GM12878 (cell line): ENCODE results near the gene HRH2. TPM values are rescaled to one million over a fixed set of nuclear protein-coding genes. Genes with fewer than 3 reads are reported as not detected.

Experiments used
- ATAC-seq: fragments of 200-7000 bp; cut with Tn5 transposase; 3 replicates; pipeline ENCODE4 v1.9.1; 2020; ENCODE audit warnings: mild to moderate bottlenecking, moderate library complexity
- BruUV-seq: library from RNA; stranded (reverse); fragments of 400-500 nt; replicated peaks from 2 replicates; lab custom pipeline; 2021; lab: Mats Ljungman, UMichigan
- CTCF ChIA-PET: fragments of 300-600 bp; sonication (Branson Sonifier 250); formaldehyde crosslinking; extraction: SDS; loops from one replicate; lab custom pipeline; 2021; ENCODE audit warnings: inconsistent platforms; lab: Yijun Ruan, JAX
- POLR2A ChIA-PET: fragments of 350-600 bp; formaldehyde crosslinking; extraction: SDS; loops from one replicate; lab custom pipeline; 2021; ENCODE audit warnings: inconsistent platforms; lab: Charles Lee
- RAD21 ChIA-PET: fragments of 300-600 bp; sonication (Branson Sonifier 250); formaldehyde crosslinking; loops from one replicate; lab custom pipeline; 2023; ENCODE audit warnings: antibody characterized with exemption; ENCODE audit not compliant: unreplicated experiment; lab: Charles Lee
- SMC1A ChIA-PET: fragments of 300-600 bp; sonication (Branson Sonifier 250); formaldehyde crosslinking; loops from one replicate; lab custom pipeline; 2023; ENCODE audit not compliant: unreplicated experiment, uncharacterized antibody; lab: Charles Lee
- DNase-seq: peaks from one replicate; pipeline ENCODE4 v3.0.0-alpha.2; 2011; ENCODE audit warnings: low read depth, low spot score
- FAIRE-seq: peaks from 3 replicates; lab custom pipeline; 2011; peaks lifted over from hg19 to GRCh38; lab: Jason Lieb, UNC
- H2AFZ ChIP-seq: 2 replicates; pipeline ENCODE4 v1.6.0; 2011; ENCODE audit warnings: low read depth, low read length, control low read depth; ENCODE audit not compliant: control insufficient read depth
- H3K27ac ChIP-seq: 2 replicates; pipeline ENCODE4 v1.5.1; 2011; ENCODE audit warnings: control low read depth; ENCODE audit not compliant: control insufficient read depth, insufficient read depth
- H3K27me3 ChIP-seq, 2 experiments: replicated peaks in 1 of 2; 2 replicates each; pipeline versions ENCODE4 v1.6.0 to v1.6.1; 2011; ENCODE audit warnings: low read length in 1 of 2; ENCODE audit not compliant: control insufficient read depth in 2 of 2, insufficient read depth in 2 of 2
- H3K36me3 ChIP-seq, 2 experiments: 2 replicates each; pipeline ENCODE4 v1.5.1; 2011; ENCODE audit warnings: low read length in 1 of 2; ENCODE audit not compliant: control insufficient read depth in 2 of 2, insufficient read depth in 2 of 2
- H3K4me1 ChIP-seq: 2 replicates; pipeline ENCODE4 v1.6.1; 2011; ENCODE audit warnings: mild to moderate bottlenecking, low read length, moderate library complexity, mixed read lengths; ENCODE audit not compliant: control insufficient read depth, insufficient read depth
- H3K4me2 ChIP-seq: 2 replicates; pipeline ENCODE4 v1.6.0; 2011; ENCODE audit warnings: control low read depth; ENCODE audit not compliant: control insufficient read depth, insufficient read depth
- H3K4me3 ChIP-seq: fragments of 200-600 bp; sonication (generic); 2 replicates; pipeline ENCODE4 v1.5.1; 2016
- H3K79me2 ChIP-seq: 2 replicates; pipeline ENCODE4 v1.6.0; 2011; ENCODE audit warnings: low read length; ENCODE audit not compliant: control insufficient read depth, insufficient read depth
- H3K9ac ChIP-seq: 2 replicates; pipeline ENCODE4 v1.8.0; 2011; ENCODE audit warnings: low read length, control low read depth, mixed read lengths; ENCODE audit not compliant: control insufficient read depth, insufficient read depth
- H3K9me3 ChIP-seq: replicated peaks from 3 replicates; pipeline ENCODE4 v1.5.1; 2011; ENCODE audit warnings: mild to moderate bottlenecking, low read length; ENCODE audit not compliant: control insufficient read depth, insufficient read depth
- H4K20me1 ChIP-seq: 2 replicates; pipeline ENCODE4 v1.6.0; 2011; ENCODE audit not compliant: control insufficient read depth, insufficient read depth
- BACH1 ChIP-seq: fragments of 450-650 bp; IDR thresholded peaks from 2 replicates; pipeline ENCODE4 v1.6.1; 2017; ENCODE audit warnings: mild to moderate bottlenecking, borderline replicate concordance
- BCL11A ChIP-seq: IDR thresholded peaks from 2 replicates; pipeline ENCODE4 v1.6.1; 2011; ENCODE audit warnings: low read depth, low read length
- CBX3 ChIP-seq: fragments of 200-600 bp; sonication (generic); IDR thresholded peaks from 2 replicates; pipeline ENCODE4 v1.6.1; 2016; ENCODE audit warnings: low read depth, borderline replicate concordance
- FOS ChIP-seq: IDR thresholded peaks from 3 replicates; pipeline ENCODE4 v1.6.1; 2011; ENCODE audit warnings: borderline replicate concordance; ENCODE audit not compliant: insufficient read length; ENCODE audit errors: extremely low read depth
- HDAC2 ChIP-seq: fragments of 200-600 bp; sonication (generic); IDR thresholded peaks from 2 replicates; pipeline ENCODE4 v1.6.1; 2017
- NR2C2 ChIP-seq: IDR thresholded peaks from 2 replicates; pipeline ENCODE4 v1.6.1; 2011; ENCODE audit warnings: borderline replicate concordance, low read depth; ENCODE audit not compliant: control insufficient read depth, insufficient read length
- POLR2A ChIP-seq: IDR thresholded peaks from 2 replicates; pipeline ENCODE4 v1.6.1; 2011; ENCODE audit warnings: low read depth, mild to moderate bottlenecking, low read length
- RCOR1 ChIP-seq: conservative IDR thresholded peaks from 2 replicates; pipeline ENCODE4 v1.6.1; 2012; ENCODE audit warnings: low read depth, low read length, improper control_type of control experiment
- SPI1 ChIP-seq: IDR thresholded peaks from 2 replicates; pipeline ENCODE4 v1.6.1; 2011; ENCODE audit warnings: low read depth, mild to moderate bottlenecking, low read length, moderate library complexity, borderline replicate concordance; ENCODE audit not compliant: insufficient read depth
- STAT1 ChIP-seq: fragments of 450-650 bp; conservative IDR thresholded peaks from 2 replicates; pipeline ENCODE4 v1.6.1; 2014; ENCODE audit warnings: antibody characterized with exemption, mild to moderate bottlenecking
- ZNF384 ChIP-seq: IDR thresholded peaks from 2 replicates; pipeline ENCODE4 v1.6.1; 2012; ENCODE audit warnings: low read depth, mild to moderate bottlenecking, low read length, improper control_type of control experiment, borderline replicate concordance
- WGBS: methylation state at CpG from one replicate; pipeline ENCODE4 v1.1.6; 2016; ENCODE audit warnings: low lambda C conversion rate; ENCODE audit not compliant: insufficient replicate concordance, insufficient coverage; ENCODE audit errors: missing lambda C conversion rate; 5-methylcytosine and 5-hydroxymethylcytosine counted together
- in situ Hi-C: fragments of 300-500 bp; cut with MboI; formaldehyde crosslinking; loops from 9 replicates; pipeline ENCODE4 v1.14.3; 2018; ENCODE audit warnings: mixed read lengths
- intact Hi-C: fragments of 100-400 bp; cut with micrococcal nuclease; formaldehyde crosslinking; loops from one replicate; pipeline ENCODE4 v1.14.2; 2022; ENCODE audit not compliant: unreplicated experiment
- polyA plus RNA-seq, 11 experiments: library from polyadenylated mRNA; depleted of rRNA in 4 of 11; unstranded in 6 of 11; stranded (reverse) in 5 of 11; fragments of >200 nt; fragmentation: Nextera tagmentation in 4 of 11; fragmentation: Illumina TruSeq in 1 of 11; extraction: Ambion mirVana in 4 of 11; extraction: Trizol in 1 of 11; gene quantifications; 1 replicate in 1 of 11; 2 replicates in 10 of 11; pipeline versions ENCODE4 v1.2.1 to v1.2.3, GENCODE V29; 2011 to 2016; ENCODE audit warnings: inconsistent platforms in 2 of 11, missing spikeins in 2 of 11, low read depth in 1 of 11
- total RNA-seq, 4 experiments: library from RNA; depleted of rRNA in 3 of 4; stranded (reverse); fragments of >200 nt in 3 of 4; fragmentation: Illumina TruSeq in 1 of 4; extraction: Trizol in 1 of 4; gene quantifications; 2 replicates each; pipeline versions ENCODE4 v1.2.1 to v1.2.3, GENCODE V29; 2013 to 2021
- TF ChIP-seq, protein P1 (sequence below): fragments of 450-650 bp; IDR thresholded peaks from 2 replicates; pipeline ENCODE4 v1.6.1; 2017; ENCODE audit warnings: mild to moderate bottlenecking, low read depth, inconsistent platforms; ENCODE audit not compliant: poor library complexity, severe bottlenecking
- TF ChIP-seq, protein P2 (sequence below): fragments of 450-650 bp; IDR thresholded peaks from 2 replicates; pipeline ENCODE4 v1.6.1; 2017; ENCODE audit warnings: mild to moderate bottlenecking, moderate library complexity
- TF ChIP-seq, protein P3 (sequence below): fragments of 450-650 bp; IDR thresholded peaks from 2 replicates; pipeline ENCODE4 v1.6.1; 2014; ENCODE audit warnings: mild to moderate bottlenecking

Gene HRH2
- total and polyA plus RNA-seq, 10 of the 15 experiments (the other 5 are each of a cell fraction or from before 2014, with no cell fraction given): 0.01 to 0.05 (median 0.03) TPM; not detected in 7

DNA sequence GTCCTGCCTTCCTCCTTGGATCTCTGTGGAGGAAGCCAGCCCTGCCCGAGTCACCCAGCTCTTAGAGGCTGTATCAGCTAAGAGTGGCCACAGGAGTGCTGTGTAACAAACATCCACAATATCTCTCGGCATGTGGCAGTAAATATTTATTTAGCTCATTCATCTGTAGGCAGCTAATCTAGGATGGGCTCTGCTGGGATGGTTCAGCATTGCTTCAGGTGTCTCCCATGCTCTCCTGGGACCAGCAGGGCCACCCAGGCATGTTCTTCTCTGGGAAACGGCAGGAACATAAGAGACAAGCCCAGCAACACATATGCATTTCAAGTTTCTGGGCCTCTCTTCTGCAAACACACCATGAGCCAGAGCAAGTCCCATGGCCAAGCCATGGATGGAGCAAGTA lies 56.1 kb downstream of the HRH2 start:
- Histone ChIP-seq H3K27me3 (0 out of 4 replicates have a peak, but pooled peaks cover 0 to under 1% of the 10 kb centered on the region in 2 experiments), H3K9me3 (no peaks in the 10 kb centered on the region; the same call in 2 of the 3 replicates), H3K9ac (no peak overlapping the region), H2AFZ (no peak overlapping the region), H3K4me2 (no peak overlapping the region), H3K36me3 (no peaks in the 10 kb centered on the region), H4K20me1 (no peaks in the 10 kb centered on the region), H3K4me1 (no peaks in the 10 kb centered on the region), H3K79me2 (no peaks in the 10 kb centered on the region), H3K4me3 (no peak overlapping the region), H3K27ac (no peak overlapping the region)
- POLR2A ChIA-PET: no interaction called here
- DNase-seq (no peak), FAIRE-seq (no peak), ATAC-seq (no peak)
- in situ Hi-C loops: no loop called here
- CTCF ChIA-PET: interaction anchor here (1.0 kb wide), 1 partner anchor 12 kb away, joined by 3 read pairs; no protein-coding TSS in a partner anchor
- SMC1A ChIA-PET: no interaction called here
- TF ChIP-seq, protein P1, sequence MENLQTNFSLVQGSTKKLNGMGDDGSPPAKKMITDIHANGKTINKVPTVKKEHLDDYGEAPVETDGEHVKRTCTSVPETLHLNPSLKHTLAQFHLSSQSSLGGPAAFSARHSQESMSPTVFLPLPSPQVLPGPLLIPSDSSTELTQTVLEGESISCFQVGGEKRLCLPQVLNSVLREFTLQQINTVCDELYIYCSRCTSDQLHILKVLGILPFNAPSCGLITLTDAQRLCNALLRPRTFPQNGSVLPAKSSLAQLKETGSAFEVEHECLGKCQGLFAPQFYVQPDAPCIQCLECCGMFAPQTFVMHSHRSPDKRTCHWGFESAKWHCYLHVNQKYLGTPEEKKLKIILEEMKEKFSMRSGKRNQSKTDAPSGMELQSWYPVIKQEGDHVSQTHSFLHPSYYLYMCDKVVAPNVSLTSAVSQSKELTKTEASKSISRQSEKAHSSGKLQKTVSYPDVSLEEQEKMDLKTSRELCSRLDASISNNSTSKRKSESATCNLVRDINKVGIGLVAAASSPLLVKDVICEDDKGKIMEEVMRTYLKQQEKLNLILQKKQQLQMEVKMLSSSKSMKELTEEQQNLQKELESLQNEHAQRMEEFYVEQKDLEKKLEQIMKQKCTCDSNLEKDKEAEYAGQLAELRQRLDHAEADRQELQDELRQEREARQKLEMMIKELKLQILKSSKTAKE: no peak
- TF ChIP-seq HDAC2 (no peak), CBX3 (no peak), BCL11A (no peak), RCOR1 (no peak), BACH1 (no peak), SPI1 (no peak), ZNF384 (no peak), FOS (no peak), POLR2A (no peak), NR2C2 (no peak), STAT1 (no peak)
- TF ChIP-seq, protein P2, sequence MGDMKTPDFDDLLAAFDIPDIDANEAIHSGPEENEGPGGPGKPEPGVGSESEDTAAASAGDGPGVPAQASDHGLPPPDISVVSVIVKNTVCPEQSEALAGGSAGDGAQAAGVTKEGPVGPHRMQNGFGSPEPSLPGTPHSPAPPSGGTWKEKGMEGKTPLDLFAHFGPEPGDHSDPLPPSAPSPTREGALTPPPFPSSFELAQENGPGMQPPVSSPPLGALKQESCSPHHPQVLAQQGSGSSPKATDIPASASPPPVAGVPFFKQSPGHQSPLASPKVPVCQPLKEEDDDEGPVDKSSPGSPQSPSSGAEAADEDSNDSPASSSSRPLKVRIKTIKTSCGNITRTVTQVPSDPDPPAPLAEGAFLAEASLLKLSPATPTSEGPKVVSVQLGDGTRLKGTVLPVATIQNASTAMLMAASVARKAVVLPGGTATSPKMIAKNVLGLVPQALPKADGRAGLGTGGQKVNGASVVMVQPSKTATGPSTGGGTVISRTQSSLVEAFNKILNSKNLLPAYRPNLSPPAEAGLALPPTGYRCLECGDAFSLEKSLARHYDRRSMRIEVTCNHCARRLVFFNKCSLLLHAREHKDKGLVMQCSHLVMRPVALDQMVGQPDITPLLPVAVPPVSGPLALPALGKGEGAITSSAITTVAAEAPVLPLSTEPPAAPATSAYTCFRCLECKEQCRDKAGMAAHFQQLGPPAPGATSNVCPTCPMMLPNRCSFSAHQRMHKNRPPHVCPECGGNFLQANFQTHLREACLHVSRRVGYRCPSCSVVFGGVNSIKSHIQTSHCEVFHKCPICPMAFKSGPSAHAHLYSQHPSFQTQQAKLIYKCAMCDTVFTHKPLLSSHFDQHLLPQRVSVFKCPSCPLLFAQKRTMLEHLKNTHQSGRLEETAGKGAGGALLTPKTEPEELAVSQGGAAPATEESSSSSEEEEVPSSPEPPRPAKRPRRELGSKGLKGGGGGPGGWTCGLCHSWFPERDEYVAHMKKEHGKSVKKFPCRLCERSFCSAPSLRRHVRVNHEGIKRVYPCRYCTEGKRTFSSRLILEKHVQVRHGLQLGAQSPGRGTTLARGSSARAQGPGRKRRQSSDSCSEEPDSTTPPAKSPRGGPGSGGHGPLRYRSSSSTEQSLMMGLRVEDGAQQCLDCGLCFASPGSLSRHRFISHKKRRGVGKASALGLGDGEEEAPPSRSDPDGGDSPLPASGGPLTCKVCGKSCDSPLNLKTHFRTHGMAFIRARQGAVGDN: no peak
- TF ChIP-seq, protein P3, sequence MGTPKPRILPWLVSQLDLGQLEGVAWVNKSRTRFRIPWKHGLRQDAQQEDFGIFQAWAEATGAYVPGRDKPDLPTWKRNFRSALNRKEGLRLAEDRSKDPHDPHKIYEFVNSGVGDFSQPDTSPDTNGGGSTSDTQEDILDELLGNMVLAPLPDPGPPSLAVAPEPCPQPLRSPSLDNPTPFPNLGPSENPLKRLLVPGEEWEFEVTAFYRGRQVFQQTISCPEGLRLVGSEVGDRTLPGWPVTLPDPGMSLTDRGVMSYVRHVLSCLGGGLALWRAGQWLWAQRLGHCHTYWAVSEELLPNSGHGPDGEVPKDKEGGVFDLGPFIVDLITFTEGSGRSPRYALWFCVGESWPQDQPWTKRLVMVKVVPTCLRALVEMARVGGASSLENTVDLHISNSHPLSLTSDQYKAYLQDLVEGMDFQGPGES: no peak
- WGBS: 2% methylated on average over 3 of the region's 3 CpGs
- BruUV-seq: no TSS peak
- RAD21 ChIA-PET: no interaction called here
- intact Hi-C loops: no loop called here
